DMS79 treated with DMSO at 0.1 percent for 48 hours (cell line): ENCODE data around the gene SIAH2.

ENCODE experiments used
- DNase-seq: peaks from one replicate; lab custom pipeline; 2025; lab: John Stamatoyannopoulos, UW

SIAH2 gene

GRCh38 chr3:150748684-150749047 lies 14.3 kb downstream of the SIAH2 start:
- no peak for DNase-seq

- no peak for DNase-seq
Observed at GRCh38 chr3:150747886-150748683, 14.9 kb downstream of the SIAH2 start.

GRCh38 chr3:150746791-150747590 lies 16.0 kb downstream of the SIAH2 start:
- no peak for DNase-seq

DNA sequence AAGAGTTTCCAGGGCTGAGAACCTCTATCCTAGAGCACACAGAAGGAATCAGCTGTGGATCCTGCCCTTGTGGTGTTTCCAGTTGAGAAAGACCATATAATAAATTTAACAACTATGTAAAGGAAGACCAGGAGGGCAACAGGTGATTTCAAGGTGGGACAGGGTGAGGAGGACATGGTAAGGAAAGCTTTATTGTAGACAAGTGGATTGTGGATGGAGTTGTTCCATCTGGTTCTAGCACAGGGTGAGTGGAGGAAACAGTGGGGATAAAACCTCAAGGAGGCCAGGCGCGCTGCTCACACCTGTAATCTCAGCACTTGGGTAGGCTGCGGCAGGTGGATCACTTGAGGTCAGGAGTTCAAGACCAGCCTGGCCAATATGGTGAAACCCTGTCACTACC lies 17.1 kb downstream of the SIAH2 start:
- DNase-seq: no peak

GRCh38 chr3:150744919-150745211 lies 18.1 kb downstream of the SIAH2 start:
- DNase-seq: no peak

GRCh38 chr3:150744041-150744918 lies 18.7 kb downstream of the SIAH2 start:
- no peak for DNase-seq

DNA sequence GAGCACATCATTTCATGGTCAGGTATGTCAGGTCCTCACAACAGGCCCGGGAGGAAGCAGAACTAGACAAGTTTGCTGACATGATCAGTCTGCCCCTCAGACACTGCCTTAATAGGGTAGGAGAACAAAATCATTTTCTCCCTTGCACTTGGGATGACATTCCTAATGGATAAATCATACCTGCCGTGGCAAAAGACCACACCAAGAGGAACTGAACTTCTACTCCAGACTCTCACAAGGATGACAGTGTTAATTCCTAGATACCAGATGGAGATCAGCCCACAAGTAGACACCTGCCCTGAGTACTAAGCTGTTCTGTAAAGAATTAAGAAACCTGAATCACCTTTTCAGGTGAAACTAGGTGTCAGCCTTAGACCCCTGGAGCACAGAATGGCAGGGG lies 19.5 kb downstream of the SIAH2 start:
- DNase-seq: no peak

DNA sequence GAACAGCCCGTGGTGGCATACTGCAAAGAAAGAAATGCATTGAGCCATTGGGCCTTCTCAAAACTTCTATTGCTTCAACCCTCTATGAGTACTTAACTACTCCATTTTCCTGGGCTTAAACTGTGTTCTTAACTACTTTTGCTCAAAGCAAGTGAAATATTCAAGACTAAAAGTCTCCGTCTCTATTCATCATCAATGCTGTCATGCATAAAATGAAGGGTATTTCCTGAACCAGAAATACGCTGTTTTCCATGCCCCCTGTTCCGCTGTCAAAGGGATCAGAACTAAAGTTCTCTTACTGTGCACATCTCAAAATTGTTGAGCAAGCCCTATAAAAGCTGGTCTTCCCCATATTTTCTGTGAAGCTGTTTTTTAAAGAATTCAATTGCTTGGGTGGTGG lies 20.3 kb downstream of the SIAH2 start:
- no peak for DNase-seq

DNA sequence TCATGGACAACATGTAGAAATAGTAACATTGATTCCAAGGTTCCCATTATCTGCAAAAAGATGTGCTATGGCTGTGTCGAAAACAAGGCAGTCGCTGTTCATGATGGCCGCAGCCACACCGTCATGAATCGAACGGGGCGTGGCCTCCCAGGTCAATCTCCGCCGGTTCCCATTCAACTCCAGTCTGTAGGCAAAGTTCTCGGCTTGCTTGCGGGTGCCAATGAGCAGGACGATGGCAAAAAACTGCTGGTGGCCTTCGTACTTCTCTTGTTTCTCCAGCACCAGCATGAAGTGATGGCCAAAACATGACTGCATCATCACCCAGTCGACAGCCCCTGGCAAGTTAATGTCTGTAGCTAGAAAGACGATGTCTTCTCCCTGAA lies 20.8 kb downstream of the SIAH2 start:
- no peak for DNase-seq

GRCh38 chr3:150741497-150742140 lies 21.4 kb downstream of the SIAH2 start:
- DNase-seq: no peak

DNA sequence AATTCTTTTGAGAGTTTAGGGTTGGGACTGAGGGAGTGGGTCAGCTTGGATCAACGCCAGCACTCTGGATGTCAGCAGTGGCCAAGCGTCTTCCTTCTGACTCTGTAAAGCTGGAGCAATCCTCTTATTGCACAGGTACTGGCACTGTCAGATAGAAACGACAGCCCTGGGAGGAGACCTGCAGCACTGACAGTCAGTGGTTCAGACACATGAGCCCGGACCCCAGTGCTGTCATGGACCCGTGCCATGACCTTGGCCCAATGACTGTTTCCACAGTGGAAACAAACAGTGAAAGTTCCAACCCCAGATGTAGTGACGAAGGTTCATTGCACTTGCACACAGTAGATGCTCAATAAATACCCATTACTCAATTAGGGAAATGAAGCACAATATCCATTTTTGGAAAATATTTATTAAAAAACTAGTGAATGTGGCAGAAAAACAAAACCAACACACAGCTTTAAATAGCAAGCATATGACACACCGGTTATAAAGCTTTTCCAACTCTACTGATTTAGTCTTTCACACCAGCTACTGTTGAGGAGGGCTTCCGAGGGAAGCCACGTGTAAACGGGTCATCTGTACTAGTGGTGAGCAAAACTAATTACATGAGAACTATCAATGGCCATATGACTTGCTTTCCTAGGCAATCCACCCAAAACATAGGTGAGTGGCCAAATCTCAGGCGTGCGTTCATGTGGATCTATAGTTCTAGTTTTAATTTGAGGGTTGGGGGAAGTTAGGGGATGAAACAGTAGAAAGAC lies 22.1 kb downstream of the SIAH2 start:
- no peak for DNase-seq

- no peak for DNase-seq
Observed at GRCh38 chr3:150739877-150740645, 22.9 kb downstream of the SIAH2 start.

- DNase-seq: no peak
Observed at GRCh38 chr3:150739200-150739863, 23.6 kb downstream of the SIAH2 start.

DNA sequence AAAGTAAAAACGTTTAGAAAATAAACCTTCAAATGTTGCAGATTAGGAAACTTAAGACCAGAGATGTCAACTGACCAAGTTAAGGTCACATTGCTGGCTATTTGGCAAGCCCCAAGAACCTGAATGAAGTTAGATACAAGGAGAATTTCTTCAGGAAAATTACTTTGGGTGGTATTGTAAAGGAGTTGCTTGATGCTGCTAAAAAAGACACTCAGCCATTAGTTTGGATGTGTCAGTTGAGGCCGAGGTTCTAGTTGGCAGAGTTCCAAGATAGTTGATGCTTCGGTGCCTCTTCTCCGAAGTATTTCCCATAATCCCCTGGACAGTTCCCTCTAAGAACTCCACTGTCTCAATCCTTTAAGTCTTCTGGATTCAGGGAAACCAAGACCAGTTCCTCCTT lies 24.3 kb downstream of the SIAH2 start:
- DNase-seq: no peak

DNA sequence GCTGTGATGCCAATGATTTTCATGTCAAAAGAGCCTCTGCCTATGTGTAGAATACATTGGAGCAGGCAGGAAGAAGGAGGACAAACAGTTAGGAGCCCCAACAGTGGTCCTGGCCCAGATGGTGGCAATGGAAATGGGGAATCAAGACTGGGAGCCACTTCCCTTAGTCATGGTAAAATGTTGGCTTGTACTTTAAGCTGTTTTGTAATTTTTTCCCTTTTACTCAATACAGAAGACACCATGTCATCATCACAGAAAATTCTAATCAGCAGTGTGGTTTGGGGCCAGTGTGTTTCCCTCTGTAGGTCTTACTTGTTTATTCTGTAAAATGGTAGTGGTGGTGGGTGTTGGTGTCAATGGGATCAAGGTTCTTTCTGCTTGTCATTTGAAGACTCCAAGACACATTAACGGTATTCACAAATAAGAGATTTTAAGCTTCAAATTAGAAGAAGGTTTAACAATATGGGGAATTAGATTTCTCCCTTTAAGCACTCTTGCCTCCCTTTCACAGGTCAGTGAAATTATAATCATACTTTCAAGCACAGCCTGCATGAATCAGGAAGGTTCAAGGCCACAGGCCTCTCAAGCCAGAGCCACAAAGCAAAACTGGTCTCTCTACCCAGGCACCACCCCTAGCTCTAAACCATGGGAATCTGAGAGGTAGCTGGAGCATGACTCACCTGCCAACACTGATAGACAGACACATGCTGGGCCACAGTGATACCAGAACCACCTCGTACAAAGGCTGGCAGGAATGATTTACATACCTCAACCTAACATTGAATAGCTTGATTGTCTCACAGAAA lies 24.9 kb downstream of the SIAH2 start:
- no peak for DNase-seq

DNA sequence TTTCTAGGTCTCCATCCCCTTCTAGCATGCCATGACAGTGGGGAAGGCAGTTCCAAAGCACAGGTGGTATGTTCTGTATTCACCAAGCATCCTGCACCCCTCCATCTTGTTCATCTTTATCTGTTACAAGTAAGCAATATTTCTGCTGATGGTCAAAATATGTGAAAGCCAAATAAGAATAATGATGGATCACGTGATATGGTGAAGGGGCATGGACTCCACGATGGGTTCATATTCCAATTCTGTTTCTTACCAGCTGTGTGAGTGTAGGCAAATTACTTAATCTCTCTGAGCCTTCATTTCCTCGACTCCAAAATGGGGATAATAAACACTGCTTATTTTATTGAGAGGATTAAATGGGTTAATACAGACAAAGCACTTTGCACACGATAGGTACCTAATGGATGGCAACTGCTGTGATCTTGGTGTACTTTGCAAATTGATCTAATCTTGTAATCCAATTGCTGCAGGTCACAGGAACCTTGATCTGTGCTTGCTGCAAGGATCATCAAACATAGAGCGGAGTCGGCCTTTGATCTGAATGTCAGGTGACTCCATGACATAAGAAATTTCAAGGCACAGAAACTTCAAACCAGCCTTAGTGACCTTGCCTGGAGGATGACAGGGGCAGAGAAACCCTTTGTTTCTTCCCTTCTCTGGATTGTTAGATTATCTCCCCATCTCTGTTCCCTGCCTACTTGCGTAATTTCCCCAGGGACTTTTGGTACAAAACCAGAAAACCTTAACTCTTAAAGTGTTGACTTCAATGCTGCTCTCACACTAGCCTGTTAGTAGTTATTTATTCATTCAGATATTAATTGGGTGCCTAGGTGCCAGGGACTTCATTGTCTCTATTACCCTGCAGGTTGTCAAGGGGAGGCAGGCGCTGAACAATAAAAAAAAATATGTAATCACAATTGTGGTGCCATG lies 25.8 kb downstream of the SIAH2 start:
- no peak for DNase-seq

DNA sequence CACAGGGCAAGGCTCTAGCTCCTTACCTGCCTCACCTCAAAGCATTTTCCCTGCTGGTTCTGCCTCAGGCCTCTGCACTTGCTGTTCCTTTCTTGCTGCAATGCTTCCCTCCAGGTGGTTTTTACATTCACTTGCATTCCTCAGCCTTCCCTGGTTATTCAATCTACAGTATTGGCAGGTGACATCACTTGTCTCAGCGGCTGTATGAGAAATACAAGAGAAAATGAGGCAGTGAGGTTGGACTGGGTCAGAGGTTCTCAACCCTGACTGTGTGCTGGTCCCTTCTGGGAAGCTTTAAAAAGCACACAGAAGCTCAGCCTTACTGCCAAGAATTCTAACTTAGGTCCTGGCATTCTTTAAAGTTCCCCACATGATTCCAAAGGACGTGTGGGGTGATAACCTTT lies 26.7 kb downstream of the SIAH2 start:
- DNase-seq: no peak

- no peak for DNase-seq
Observed at GRCh38 chr3:150734795-150735119, 28.2 kb downstream of the SIAH2 start.
